Measurements from ENCODE around the gene GAS7. TPM values are rescaled to one million over a fixed set of nuclear protein-coding genes. Genes with fewer than 3 reads are reported as not detected.

GAS7 gene
- polyA plus RNA-seq, 1 donor: 24.4 TPM

DNA sequence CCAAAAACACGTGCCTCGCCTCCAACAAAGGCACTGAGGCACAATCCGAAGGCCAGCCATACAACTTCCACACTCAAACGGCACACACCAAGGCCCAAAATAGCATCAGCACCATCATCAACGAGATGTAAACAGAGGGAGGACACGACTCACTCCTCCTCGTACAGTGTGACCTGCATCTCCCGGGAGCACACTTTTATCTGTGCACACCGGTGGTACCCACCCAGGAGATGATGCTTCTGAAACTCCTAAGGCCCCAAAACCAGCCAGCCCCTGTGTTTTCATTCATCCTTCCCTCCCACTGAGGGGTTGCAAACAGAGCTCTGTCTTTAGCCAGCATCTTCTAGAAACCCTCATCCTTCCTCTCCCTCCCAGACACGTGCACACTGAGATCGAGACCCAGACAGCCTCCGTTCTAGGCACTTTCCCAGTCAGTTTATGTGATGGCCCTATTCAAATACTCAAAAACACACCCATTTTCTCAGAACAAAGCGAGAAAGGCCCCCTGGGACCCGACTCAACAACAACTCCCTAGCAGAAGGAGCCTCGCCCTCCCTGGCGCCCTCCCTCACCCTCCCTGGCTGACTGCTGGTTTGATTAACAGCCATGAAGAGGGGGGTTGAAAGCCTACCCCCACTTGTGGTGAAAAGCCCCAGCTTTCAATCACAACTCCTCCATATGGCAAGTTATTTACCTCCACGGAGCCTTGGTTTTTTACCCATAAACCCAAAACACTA, 76.3 kb downstream of the GAS7 start:
- 80% methylated on average over 1 of the region's 17 CpGs for WGBS (ENCODE audit: insufficient coverage, low lambda C conversion rate)
- H3K36me3 ChIP-seq (ENCODE audit: control insufficient read depth, insufficient read depth, low read length): no peaks in the 10 kb centered on the region
- H3K4me3 ChIP-seq (ENCODE audit: low read length): no peak overlapping the region
- H3K9me3 ChIP-seq (ENCODE audit: control insufficient read depth, low read depth, low read length): peaks cover 4% of the 10 kb centered on the region
- H3K27ac ChIP-seq (ENCODE audit: low read length): no peak overlapping the region
- H3K4me1 ChIP-seq (ENCODE audit: control insufficient read depth, insufficient read depth, low read length): peaks cover 57% of the 10 kb centered on the region
- H3K27me3 ChIP-seq (ENCODE audit: control insufficient read depth, insufficient read depth, low read length): no peaks in the 10 kb centered on the region
- no peak for DNase-seq

DNA sequence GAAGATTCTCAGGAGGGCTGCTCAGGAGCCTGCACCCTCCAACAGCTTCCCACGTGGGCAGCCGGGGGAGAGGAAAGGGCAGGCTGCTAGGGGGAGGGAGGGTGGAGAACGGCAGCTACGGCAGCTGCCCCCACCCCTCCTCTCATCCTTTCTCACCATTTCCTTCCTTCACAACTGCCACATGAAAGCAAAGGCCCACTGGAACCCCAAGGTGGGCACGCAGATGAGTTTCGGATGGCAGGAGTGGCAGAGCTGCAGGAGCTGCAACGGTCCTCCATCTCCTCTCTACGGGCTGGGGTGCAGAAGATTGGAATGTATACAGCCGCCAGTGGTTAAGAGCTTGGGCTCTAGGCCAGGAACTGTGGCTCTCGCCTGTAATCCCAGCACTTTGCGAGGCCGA, 77.7 kb downstream of the GAS7 start:
- Histone ChIP-seq H3K36me3 (ENCODE audit: control insufficient read depth, insufficient read depth, low read length) (no peaks in the 10 kb centered on the region), H3K27ac (ENCODE audit: low read length) (no peak overlapping the region), H3K4me3 (ENCODE audit: low read length) (no peak overlapping the region), H3K9me3 (ENCODE audit: control insufficient read depth, low read depth, low read length) (no peaks in the 10 kb centered on the region), H3K27me3 (ENCODE audit: control insufficient read depth, insufficient read depth, low read length) (no peaks in the 10 kb centered on the region), H3K4me1 (ENCODE audit: control insufficient read depth, insufficient read depth, low read length) (peaks cover 57% of the 10 kb centered on the region)
- WGBS (ENCODE audit: insufficient coverage, low lambda C conversion rate): no CpG with 5 or more reads among the region's 12 CpGs
- DNase-seq: no peak

DNA sequence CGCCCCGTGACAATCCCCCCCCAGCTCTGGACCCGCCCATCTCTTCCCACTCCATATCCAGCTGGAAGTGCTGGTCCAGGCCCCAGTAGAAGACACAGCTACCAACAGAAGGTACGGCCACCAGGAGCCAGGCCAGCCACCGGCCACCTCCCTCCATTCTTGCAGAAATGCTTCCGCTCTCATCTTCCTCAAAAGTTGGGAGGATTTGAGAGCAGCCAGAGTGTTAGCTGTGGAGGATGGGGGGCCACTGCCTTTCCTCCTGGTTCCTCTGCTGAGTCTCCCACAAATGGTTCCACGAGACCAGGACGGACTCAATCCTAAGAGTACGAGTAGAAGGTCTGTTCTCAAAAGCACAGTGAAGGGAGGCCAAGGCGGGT, 78.3 kb downstream of the GAS7 start:
- Histone ChIP-seq H3K36me3 (ENCODE audit: control insufficient read depth, insufficient read depth, low read length) (no peaks in the 10 kb centered on the region), H3K27ac (ENCODE audit: low read length) (no peak overlapping the region), H3K27me3 (ENCODE audit: control insufficient read depth, insufficient read depth, low read length) (no peaks in the 10 kb centered on the region), H3K4me1 (ENCODE audit: control insufficient read depth, insufficient read depth, low read length) (peaks cover 62% of the 10 kb centered on the region), H3K9me3 (ENCODE audit: control insufficient read depth, low read depth, low read length) (no peaks in the 10 kb centered on the region), H3K4me3 (ENCODE audit: low read length) (no peak overlapping the region)
- DNase-seq: no peak
- WGBS (ENCODE audit: insufficient coverage, low lambda C conversion rate): no CpG with 5 or more reads among the region's 10 CpGs

DNA sequence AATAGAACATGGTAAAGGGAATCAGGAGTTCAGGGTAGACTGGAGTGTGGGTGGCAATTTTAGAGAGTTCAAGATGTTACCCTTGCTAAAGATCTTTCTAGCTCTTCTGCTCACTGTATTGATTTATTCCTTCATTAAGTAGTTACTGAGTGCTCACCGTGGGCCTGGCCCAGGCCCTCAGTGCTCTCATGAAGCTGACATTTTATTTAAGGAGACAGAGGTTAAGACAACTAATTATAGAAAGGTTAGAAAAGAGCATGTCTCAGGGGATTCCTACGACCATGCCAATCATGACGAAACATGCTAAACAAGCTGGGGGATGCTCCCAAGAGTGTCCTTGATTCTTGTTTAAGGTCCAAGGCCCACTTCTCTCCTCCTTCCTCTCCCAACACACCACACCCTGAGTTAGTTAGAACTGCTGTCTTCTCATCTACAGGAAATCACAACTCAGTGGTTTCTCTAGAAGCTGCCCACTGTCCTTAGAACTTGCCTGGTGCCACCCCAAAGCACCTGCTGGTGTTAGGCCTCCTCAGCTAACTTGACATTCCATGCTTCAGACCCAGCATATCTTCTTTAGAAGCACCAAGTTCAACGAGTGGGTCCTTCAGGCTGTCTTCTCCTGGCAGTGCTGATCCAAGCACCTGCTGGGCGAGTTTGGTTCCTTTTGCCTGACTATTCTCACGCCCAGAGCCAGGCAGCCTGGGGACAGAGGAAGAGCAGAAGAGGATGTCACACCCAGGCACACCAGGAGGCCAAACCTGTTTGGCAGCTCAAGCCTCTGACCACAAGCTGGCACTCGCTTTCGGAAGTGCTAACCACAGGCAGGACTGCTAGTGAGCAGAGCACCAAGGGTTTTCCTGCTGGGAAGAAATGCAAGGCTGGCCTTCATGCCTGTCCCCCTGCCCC, 79.0 kb downstream of the GAS7 start:
- H3K27me3 ChIP-seq (ENCODE audit: control insufficient read depth, insufficient read depth, low read length): no peaks in the 10 kb centered on the region
- no peaks in the 10 kb centered on the region for H3K36me3 ChIP-seq (ENCODE audit: control insufficient read depth, insufficient read depth, low read length)
- peak overlapping the region; percentile 3 for H3K27ac ChIP-seq (ENCODE audit: low read length)
- WGBS (ENCODE audit: insufficient coverage, low lambda C conversion rate): no CpG with 5 or more reads among the region's 8 CpGs
- H3K4me3 ChIP-seq (ENCODE audit: low read length): no peak overlapping the region
- peak in 1 of 2 donors; percentile 67 for DNase-seq
- peaks cover 63% of the 10 kb centered on the region for H3K4me1 ChIP-seq (ENCODE audit: control insufficient read depth, insufficient read depth, low read length)
- H3K9me3 ChIP-seq (ENCODE audit: control insufficient read depth, low read depth, low read length): no peaks in the 10 kb centered on the region

DNA sequence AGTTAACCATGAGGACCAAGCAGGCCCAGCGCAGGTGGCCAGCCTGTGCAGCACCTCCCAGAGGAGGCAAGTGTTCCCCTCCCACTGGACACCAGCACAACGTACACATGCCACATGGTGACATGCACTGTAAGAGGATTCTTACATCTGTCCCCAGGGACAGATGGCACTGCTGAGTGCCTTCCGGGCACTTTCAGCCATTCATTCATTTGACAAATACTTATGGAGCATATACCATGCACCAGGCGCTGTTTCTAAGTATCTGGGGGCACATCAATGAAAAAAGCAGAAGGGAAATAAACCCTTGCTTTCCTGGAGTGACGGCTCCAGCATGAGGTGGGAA, 79.6 kb downstream of the GAS7 start:
- Histone ChIP-seq H3K27me3 (ENCODE audit: control insufficient read depth, insufficient read depth, low read length) (no peaks in the 10 kb centered on the region), H3K27ac (ENCODE audit: low read length) (no peak overlapping the region), H3K9me3 (ENCODE audit: control insufficient read depth, low read depth, low read length) (no peaks in the 10 kb centered on the region), H3K4me1 (ENCODE audit: control insufficient read depth, insufficient read depth, low read length) (peaks cover 61% of the 10 kb centered on the region), H3K36me3 (ENCODE audit: control insufficient read depth, insufficient read depth, low read length) (no peaks in the 10 kb centered on the region), H3K4me3 (ENCODE audit: low read length) (no peak overlapping the region)
- no CpG with 5 or more reads among the region's 5 CpGs for WGBS (ENCODE audit: insufficient coverage, low lambda C conversion rate)
- no peak for DNase-seq

DNA sequence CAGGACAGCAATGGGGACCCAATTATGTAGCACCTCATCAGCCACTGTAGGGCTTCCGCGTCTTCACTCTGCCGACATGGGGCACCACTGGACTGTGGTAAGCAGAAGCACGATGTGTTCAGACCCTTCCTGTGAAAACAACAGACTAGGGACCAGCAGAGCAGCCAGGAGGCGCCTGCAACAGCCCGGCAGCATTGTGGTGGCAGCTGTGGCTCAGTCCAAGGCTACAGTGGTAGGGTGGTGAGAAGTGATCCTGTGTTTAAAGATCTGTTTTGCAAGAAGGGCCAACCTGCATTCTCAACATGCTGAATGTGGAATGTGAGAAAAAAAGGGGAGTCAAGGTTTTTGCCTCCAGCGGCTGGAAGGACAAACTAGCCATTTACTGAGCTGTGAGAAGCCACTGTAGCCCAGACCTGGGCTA, 80.8 kb downstream of the GAS7 start:
- no peaks in the 10 kb centered on the region for H3K27me3 ChIP-seq (ENCODE audit: control insufficient read depth, insufficient read depth, low read length)
- no peak overlapping the region for H3K4me3 ChIP-seq (ENCODE audit: low read length)
- H3K9me3 ChIP-seq (ENCODE audit: control insufficient read depth, low read depth, low read length): no peaks in the 10 kb centered on the region
- peak overlapping the region; percentile 70 for H3K27ac ChIP-seq (ENCODE audit: low read length)
- WGBS (ENCODE audit: insufficient coverage, low lambda C conversion rate): no CpG with 5 or more reads among the region's 7 CpGs
- no peaks in the 10 kb centered on the region for H3K36me3 ChIP-seq (ENCODE audit: control insufficient read depth, insufficient read depth, low read length)
- peaks cover 53% of the 10 kb centered on the region for H3K4me1 ChIP-seq (ENCODE audit: control insufficient read depth, insufficient read depth, low read length)
- no peak for DNase-seq

DNA sequence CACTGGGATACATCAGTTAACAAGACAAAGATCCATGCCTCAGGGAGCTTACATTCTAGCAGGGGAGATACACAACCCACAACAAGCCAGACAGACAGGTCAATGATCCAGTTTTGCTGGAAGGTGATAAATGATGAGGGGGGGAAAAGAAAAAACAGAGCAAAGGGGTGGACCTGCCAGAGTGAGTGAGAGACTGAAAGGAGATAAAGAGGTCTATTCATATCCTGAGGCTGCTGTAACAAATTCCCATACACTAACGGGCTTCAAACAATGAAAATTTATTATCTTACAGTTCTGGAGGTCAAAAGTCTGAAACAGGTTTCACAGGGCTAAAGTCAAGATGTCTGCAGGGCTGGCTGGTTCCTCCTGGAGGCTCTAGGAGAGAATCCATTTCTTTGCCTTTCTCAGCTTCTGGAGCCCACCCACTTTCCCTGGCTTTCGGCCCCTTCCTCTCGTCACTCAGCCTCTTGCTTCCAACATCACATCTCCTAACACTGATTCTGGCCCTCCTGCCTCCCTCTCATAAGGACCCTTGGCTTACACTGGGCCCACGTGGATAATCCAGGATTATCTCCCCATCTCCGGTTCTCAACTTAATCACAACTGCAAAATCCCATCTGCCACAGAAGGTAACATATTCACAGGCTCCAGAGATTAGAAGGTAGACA, 81.5 kb downstream of the GAS7 start:
- no CpG with 5 or more reads among the region's 5 CpGs for WGBS (ENCODE audit: insufficient coverage, low lambda C conversion rate)
- Histone ChIP-seq H3K4me3 (ENCODE audit: low read length) (no peak overlapping the region), H3K27me3 (ENCODE audit: control insufficient read depth, insufficient read depth, low read length) (no peaks in the 10 kb centered on the region), H3K9me3 (ENCODE audit: control insufficient read depth, low read depth, low read length) (no peaks in the 10 kb centered on the region), H3K27ac (ENCODE audit: low read length) (peak overlapping the region; percentile 70), H3K36me3 (ENCODE audit: control insufficient read depth, insufficient read depth, low read length) (no peaks in the 10 kb centered on the region), H3K4me1 (ENCODE audit: control insufficient read depth, insufficient read depth, low read length) (peaks cover 53% of the 10 kb centered on the region)
- DNase-seq: peak; percentile 61 to 87

DNA sequence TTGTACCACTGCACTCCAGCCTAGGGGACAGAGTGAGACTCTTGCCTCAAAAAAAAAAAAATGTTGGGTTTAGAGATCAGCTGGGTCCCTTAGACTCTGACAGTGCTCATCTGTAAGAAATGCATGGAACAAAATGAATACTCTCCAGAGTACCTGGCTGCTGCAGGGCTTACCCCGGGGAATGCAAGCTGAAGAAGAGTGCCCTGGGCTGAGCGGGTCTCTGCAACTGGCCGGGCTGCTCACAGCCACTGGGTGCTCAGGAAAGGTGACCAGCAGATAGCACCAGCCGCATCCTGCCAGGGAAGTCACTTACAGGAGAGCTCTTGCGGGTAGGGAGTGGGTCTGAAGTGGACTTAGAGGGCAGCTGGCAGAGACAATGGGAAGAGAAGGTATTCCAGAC, 82.1 kb downstream of the GAS7 start:
- Histone ChIP-seq H3K4me3 (ENCODE audit: low read length) (no peak overlapping the region), H3K27me3 (ENCODE audit: control insufficient read depth, insufficient read depth, low read length) (no peaks in the 10 kb centered on the region), H3K4me1 (ENCODE audit: control insufficient read depth, insufficient read depth, low read length) (peaks cover 53% of the 10 kb centered on the region), H3K9me3 (ENCODE audit: control insufficient read depth, low read depth, low read length) (no peaks in the 10 kb centered on the region), H3K36me3 (ENCODE audit: control insufficient read depth, insufficient read depth, low read length) (no peaks in the 10 kb centered on the region), H3K27ac (ENCODE audit: low read length) (peak overlapping the region; percentile 70)
- WGBS (ENCODE audit: insufficient coverage, low lambda C conversion rate): no CpG with 5 or more reads among the region's 5 CpGs
- DNase-seq: no peak

DNA sequence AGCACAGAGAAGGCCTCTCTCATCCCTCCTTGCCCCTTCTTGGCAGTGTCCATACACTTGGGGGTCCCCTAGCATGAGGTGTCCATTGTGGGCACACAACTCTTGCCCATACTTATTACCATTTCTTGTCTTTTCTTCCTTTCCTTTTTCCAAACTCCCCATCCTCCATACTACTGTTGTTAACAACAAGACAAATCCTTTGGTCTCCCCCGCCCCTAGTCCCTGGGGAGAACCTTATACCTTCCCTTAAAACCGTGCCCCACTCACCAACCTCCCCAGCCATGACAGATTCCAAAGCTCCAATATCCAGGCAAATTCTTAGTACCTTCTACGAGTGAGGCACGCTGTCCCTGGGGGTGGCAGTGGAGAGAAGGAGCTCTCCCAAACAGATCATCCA, 82.9 kb downstream of the GAS7 start:
- no CpG with 5 or more reads among the region's 4 CpGs for WGBS (ENCODE audit: insufficient coverage, low lambda C conversion rate)
- Histone ChIP-seq H3K27me3 (ENCODE audit: control insufficient read depth, insufficient read depth, low read length) (no peaks in the 10 kb centered on the region), H3K4me1 (ENCODE audit: control insufficient read depth, insufficient read depth, low read length) (peaks cover 53% of the 10 kb centered on the region), H3K27ac (ENCODE audit: low read length) (peak overlapping the region; percentile 81), H3K4me3 (ENCODE audit: low read length) (no peak overlapping the region), H3K9me3 (ENCODE audit: control insufficient read depth, low read depth, low read length) (no peaks in the 10 kb centered on the region), H3K36me3 (ENCODE audit: control insufficient read depth, insufficient read depth, low read length) (no peaks in the 10 kb centered on the region)
- no peak for DNase-seq

DNA sequence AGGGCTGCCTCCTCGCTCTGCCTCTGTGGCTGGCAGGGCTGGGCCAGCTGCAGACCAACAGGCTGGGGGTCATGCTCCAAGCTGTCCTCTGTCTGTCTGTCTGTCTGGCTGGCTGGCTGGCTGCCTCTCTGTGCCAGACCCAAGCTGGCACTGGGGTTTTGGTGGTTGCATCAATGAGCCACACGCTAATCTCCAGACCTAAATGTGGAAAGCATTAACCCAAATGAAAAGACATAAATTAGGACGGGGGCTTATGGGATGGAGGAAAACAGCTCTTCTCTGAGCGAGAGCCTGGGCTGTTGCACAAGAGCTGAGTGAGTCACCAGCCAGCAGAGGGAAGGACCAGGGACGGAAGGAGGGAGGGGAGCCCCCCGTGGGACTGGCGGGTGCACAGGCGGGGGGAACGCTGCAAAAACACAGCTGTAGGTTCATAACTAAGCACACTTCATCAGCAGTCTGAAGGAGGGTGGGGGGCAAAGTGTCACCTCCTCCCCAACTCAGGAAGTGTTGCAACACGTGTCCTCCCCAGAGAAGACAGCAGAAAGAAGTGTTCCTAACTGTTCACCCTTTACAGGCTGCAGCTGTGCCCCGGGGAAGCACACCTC, 83.4 kb downstream of the GAS7 start:
- Histone ChIP-seq H3K4me3 (ENCODE audit: low read length) (no peak overlapping the region), H3K9me3 (ENCODE audit: control insufficient read depth, low read depth, low read length) (no peaks in the 10 kb centered on the region), H3K36me3 (ENCODE audit: control insufficient read depth, insufficient read depth, low read length) (no peaks in the 10 kb centered on the region), H3K4me1 (ENCODE audit: control insufficient read depth, insufficient read depth, low read length) (peaks cover 51% of the 10 kb centered on the region), H3K27ac (ENCODE audit: low read length) (peak overlapping the region; percentile 81), H3K27me3 (ENCODE audit: control insufficient read depth, insufficient read depth, low read length) (no peaks in the 10 kb centered on the region)
- WGBS (ENCODE audit: insufficient coverage, low lambda C conversion rate): no CpG with 5 or more reads among the region's 11 CpGs
- DNase-seq: peak; percentile 87 to 93

All from large intestine (tissue), 3 donors.